IPS-18c (cell line): ENCODE data around the gene SOX8.

Source experiments
- H3K4me3 ChIP-seq: 2 replicates; pipeline ENCODE4 v1.7.0; 2013; ENCODE audit warnings: low read depth, mild to moderate bottlenecking, low read length, moderate library complexity; ENCODE audit not compliant: insufficient read depth
- H3K9me3 ChIP-seq: one replicate; pipeline ENCODE4 v1.6.1; 2013; ENCODE audit warnings: mild to moderate bottlenecking, low read length, moderate library complexity; ENCODE audit not compliant: control insufficient read depth, insufficient read depth

Gene SOX8

DNA sequence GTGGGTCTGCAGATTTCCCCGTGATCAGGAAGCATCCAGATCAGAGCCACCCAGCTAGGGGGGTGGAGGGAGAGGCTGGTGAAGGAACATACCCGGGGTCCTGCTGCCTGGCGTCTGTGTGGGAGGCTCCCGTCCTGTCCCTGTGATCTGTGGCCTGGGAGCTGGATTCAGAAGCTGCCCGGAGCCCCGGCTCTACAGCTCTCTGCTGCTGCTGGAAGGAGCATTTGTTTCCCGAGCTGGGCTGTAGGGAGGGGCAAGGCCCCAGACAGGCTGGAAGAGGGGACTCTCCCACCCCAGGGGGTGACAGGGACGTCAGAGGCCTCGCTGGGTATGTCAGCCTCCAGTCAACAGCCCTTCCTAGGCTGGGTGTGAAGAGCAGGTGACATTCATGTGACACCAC lies 10.2 kb downstream of the SOX8 start:
- peaks cover 11% of the 10 kb centered on the region for H3K9me3 ChIP-seq
- no peak overlapping the region for H3K4me3 ChIP-seq

DNA sequence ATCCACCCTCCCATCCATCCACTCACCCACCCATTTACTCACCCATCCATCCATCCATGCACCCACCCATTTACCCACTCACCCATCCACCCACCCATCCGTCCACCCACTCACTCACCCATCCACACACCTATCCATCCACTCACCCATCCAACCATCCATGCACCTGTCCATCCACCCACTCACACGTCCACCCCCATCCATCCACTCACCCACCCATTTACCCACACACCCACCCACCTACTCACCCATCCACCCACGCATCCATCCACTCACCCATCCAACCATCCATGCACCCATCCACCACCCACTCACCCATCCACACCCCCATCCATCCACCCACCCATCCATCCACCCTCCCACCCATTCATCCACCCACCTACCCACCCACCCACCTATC lies 12.2 kb downstream of the SOX8 start:
- peaks cover 12% of the 10 kb centered on the region for H3K9me3 ChIP-seq
- no peak overlapping the region for H3K4me3 ChIP-seq

GRCh38 chr16:995087-995486 lies 13.5 kb downstream of the SOX8 start:
- peaks cover 12% of the 10 kb centered on the region for H3K9me3 ChIP-seq
- H3K4me3 ChIP-seq, result no peak overlapping the region

DNA sequence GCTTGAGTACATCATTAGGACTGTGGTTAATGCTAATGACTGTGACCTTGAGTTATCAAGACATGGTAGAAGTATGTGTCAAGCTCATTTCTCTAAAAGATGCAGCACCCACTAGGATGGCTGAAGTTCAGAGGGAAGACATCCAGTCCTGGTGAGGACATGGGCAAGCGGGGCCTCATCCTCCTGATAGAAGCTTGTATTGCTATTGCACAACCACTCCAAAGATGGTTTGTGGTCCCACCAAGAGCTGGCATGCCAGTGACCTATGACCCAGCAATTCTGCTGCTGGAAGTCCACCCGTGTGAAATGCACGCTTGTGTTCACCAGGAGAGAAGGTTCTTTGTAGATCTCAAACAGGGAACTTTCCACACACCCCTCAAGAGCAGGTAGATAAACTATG lies 14.2 kb downstream of the SOX8 start:
- peaks cover 12% of the 10 kb centered on the region for H3K9me3 ChIP-seq

GRCh38 chr16:996681-997080 lies 15.1 kb downstream of the SOX8 start:
- Histone ChIP-seq H3K4me3 (peak overlapping the region; percentile 34; the same call in 1 of the 2 replicates), H3K9me3 (peaks cover 15% of the 10 kb centered on the region)

More for the DNA sequence above, 14.2 kb downstream of the SOX8 start:
- H3K4me3 ChIP-seq, result no peak overlapping the region

DNA sequence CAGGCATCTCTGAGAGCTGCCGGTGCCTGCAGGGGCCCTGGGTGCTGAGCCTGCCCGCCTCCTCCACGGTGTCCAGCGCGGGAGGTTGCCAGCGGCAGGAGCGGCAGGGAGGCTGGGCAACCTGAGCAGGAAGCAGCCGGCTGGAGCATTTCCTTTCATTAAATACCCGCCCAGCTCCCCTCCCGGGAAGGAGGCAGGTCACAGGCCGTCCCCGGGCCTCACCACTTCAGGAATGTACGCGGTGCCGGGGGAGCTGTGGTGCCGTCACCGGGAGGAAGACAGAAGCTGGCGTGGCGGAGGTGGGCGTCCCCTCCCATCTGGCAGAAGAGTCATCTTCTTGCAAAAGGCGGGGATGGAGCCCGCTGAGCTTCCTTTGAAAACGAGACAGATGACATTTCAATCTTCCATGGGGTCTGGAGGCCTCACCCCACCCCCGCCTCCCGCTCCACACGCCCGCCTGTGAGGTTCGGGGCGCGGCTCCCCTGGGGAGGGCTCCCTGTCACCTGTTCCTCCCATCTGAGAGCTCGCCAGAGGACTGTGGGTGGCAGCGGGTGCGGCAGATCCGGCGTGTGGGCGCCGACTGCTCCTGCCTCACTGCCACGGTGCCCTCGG lies 16.0 kb downstream of the SOX8 start:
- Histone ChIP-seq H3K4me3 (no peak overlapping the region), H3K9me3 (peaks cover 15% of the 10 kb centered on the region)

GRCh38 chr16:998211-998610 lies 16.6 kb downstream of the SOX8 start:
- peaks cover 15% of the 10 kb centered on the region for H3K9me3 ChIP-seq
- H3K4me3 ChIP-seq, result no peak overlapping the region

GRCh38 chr16:998615-999014 lies 17.0 kb downstream of the SOX8 start:
- Histone ChIP-seq H3K9me3 (peaks cover 15% of the 10 kb centered on the region), H3K4me3 (no peak overlapping the region)

DNA sequence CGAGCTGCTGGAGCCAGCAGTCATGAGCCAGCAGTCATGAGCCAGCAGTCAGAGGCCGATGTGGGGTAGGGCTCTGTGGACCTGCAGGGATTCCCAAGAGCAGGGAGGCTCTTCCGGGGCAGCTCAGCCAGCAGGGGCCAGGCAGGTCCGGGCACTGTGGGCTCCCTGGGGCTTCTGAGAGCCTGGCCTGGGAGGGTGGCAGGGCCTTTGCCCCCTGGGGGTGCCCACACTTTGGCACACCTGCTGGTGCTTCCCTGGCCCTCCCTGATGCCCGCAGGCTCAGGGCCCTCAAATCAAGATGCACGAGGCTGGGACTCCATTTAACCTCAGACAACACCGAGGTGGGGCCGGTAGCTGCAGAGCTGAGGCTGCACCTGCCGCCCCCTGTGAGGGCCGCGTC lies 18.1 kb downstream of the SOX8 start:
- H3K4me3 ChIP-seq, result no peak overlapping the region
- peaks cover 15% of the 10 kb centered on the region for H3K9me3 ChIP-seq

GRCh38 chr16:1000608-1001007 lies 19.0 kb downstream of the SOX8 start:
- peaks cover 10% of the 10 kb centered on the region for H3K9me3 ChIP-seq
- H3K4me3 ChIP-seq, result no peak overlapping the region

GRCh38 chr16:1001096-1001495 lies 19.5 kb downstream of the SOX8 start:
- peaks cover 6% of the 10 kb centered on the region for H3K9me3 ChIP-seq
- H3K4me3 ChIP-seq, result no peak overlapping the region

DNA sequence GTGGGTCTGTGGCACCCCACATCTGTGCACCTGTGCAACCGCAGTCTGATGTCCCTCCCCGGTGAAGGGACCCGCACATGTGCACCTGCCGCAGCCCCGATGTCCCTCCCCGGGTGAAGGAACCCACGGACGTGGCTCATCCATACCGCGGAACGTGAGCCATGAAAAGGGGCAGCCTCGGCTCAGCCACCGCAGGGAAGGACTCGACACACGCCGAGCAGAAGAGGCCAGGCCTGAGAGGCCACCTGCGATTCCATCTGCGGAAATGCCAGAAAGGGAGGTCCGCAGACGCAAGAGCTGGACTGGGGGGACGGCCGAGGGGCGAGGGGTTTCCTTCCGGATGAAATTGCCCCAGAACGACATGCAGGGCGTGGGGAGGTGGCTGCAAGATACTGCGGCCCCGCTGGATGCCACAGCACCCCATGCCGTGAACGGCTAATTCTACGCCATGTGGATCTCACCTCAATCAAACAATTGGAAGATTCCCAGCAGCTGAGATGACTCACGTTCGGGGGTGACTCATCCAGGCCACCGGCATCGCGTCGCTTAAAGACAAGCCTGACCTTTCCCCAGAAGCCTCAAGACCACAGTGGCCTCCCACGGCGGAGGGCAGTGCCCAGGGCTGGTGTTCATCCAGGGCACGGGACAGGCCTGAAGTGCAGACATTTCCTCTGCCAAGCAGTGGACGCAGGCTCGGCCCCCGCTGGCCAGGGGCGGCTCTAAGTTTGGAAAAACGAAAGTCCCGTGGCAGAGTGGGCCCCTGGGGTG lies 21.0 kb downstream of the SOX8 start:
- no peak overlapping the region; the same call in 1 of the 2 replicates for H3K4me3 ChIP-seq

GRCh38 chr16:1003391-1004347 lies 22.1 kb downstream of the SOX8 start:
- Histone ChIP-seq H3K9me3 (peaks cover 3% of the 10 kb centered on the region), H3K4me3 (no peak overlapping the region)

More for the DNA sequence above, 21.0 kb downstream of the SOX8 start:
- peaks cover 3% of the 10 kb centered on the region for H3K9me3 ChIP-seq

DNA sequence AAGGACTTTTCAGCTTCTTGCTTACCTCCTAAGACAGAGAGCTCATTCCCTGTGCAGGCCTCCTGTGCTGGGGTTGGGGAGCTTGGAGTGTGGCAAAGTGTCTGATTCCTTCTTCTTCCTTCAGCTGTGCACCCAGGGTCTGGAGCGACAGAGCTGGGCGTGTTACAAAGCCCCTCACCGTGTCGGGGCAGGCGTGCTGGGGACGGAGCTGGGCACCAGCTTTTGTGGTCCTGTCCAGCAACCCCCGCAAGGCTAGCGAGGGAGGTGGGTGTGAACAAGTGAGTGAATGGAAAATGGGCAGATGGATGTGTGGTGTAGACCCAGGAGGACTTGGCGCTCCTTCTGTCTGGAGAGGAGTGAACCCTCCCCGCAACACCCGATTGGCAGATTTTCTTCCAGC lies 23.7 kb downstream of the SOX8 start:
- Histone ChIP-seq H3K9me3 (peaks cover 3% of the 10 kb centered on the region), H3K4me3 (no peak overlapping the region)

DNA sequence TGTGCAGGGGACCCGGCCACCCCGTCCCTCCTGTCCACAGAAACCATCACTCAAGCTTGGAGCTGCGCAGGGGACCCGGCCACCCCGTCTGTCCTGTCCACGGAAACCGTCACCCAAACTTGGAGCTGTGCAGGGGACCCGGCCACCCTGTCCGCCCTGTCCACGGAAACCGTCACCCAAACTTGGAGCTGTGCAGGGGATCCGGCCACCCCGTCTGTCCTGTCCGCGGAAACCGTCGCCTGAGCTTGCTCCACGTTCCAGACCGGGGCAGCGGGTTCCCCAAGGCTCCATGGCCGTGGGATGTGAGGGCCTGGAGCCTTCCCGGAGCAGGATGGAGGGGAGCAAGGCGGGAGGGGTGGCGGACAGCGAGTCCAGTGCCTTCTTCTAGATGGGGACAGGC lies 25.2 kb downstream of the SOX8 start:
- H3K9me3 ChIP-seq, result no peaks in the 10 kb centered on the region
- H3K4me3 ChIP-seq, result no peak overlapping the region

GRCh38 chr16:1007284-1007850 lies 25.8 kb downstream of the SOX8 start:
- Histone ChIP-seq H3K9me3 (no peaks in the 10 kb centered on the region), H3K4me3 (no peak overlapping the region)

- Histone ChIP-seq H3K9me3 (no peaks in the 10 kb centered on the region), H3K4me3 (no peak overlapping the region)
Observed at GRCh38 chr16:1008085-1008484, 26.5 kb downstream of the SOX8 start.
